ENCODE measurements around the gene RAB31.

The RAB31 gene

DNA sequence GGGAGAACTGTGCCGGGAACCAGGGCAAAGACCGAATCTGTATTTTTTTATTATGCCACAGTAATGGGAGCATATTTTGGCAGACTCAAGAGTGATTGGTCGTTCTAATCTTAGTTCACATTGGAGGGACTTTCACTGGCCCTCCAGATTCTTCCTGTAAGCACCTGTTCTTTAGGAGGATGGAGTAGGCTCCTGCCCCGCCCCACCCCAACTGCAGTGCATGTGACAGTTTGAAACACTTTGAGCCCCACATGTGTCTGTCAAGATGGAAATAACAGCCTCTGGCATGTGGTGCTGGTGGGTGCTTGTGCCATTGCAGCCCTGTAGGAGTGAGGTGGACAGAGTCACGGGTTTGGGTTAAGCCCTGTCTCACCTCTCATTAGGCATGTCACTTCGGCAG lies 134.3 kb downstream of the RAB31 start:
- Histone ChIP-seq H3K9me3 (no peaks in the 10 kb centered on the region), H3K36me3 (no peaks in the 10 kb centered on the region), H3K9ac (no peak overlapping the region), H3K4me3 (no peak overlapping the region), H3K27me3 (peaks cover 6% of the 10 kb centered on the region; the same call in 1 of the 2 replicates), H4K20me1 (no peaks in the 10 kb centered on the region), H3K4me1 (peaks cover 7% of the 10 kb centered on the region), H3K4me2 (no peak overlapping the region), H3K27ac (no peak overlapping the region)
- TF ChIP-seq Cebpa-rat (IDR thresholded peaks at IDR 0.05) = no peak

DNA sequence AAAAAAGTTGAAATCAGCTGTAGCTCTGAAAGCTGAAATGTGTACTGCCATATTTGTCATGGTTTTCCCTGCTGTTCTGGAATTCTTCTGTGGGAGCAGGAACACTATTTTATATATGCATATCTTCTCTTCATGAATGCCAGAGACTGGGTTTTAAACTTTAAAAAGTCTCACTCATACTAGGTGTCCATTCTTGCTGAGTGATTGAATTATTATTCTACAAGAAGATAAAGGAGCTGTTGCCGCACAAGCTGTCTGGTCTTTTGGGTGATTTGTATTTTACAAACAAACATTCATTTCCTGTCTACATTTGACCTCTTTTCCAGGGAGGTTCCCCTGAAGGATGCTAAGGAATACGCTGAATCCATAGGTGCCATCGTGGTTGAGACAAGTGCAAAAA lies 137.2 kb downstream of the RAB31 start:
- Histone ChIP-seq H3K9ac (no peak overlapping the region), H3K4me3 (no peak overlapping the region), H3K9me3 (no peaks in the 10 kb centered on the region), H3K36me3 (no peaks in the 10 kb centered on the region), H3K27me3 (peaks cover 28% of the 10 kb centered on the region; the same call in 1 of the 2 replicates), H4K20me1 (peaks cover 11% of the 10 kb centered on the region; the same call in 1 of the 2 replicates), H3K27ac (no peak overlapping the region), H3K4me2 (no peak overlapping the region), H3K4me1 (peaks cover 20% of the 10 kb centered on the region)
- TF ChIP-seq Cebpa-rat (IDR thresholded peaks at IDR 0.05) = no peak

DNA sequence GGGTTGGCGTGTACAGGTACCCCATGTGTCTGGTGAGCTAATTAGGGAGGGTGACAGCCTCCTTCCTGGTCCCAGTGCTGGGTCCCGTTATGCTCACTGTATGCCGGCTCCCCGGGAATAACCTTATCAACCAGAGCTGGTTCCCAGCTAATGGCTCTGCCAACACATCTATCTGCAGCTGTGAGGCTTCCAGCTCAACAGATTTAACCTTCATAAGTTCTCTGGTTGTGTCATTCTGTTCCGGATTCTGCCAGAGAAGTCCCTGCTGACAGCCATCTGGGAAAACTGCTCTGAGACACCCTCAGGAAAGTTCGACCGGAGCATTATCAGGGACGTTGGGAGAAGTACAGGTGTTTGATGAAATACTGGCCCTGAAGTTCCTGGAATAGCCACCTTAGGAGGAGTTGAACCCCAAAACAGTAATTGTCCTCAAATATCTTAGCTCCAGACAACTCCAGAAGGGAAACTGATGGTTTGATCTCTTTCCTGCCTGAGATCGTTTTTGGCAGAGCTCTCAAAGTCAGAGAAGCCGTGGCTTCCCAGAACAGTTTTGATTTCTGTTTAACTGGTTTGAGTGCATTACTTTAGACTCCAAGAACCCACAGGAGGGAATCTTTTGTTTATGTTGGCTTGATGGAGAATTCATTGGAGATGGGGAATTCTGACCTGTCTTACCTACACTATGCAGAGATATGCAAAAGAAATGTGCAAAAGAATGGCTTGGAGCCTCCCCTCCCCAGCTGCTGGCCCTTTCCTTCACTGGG lies 138.2 kb downstream of the RAB31 start:
- Histone ChIP-seq H4K20me1 (peaks cover 15% of the 10 kb centered on the region; the same call in 1 of the 2 replicates), H3K9ac (no peak overlapping the region), H3K4me1 (peaks cover 20% of the 10 kb centered on the region), H3K4me2 (no peak overlapping the region), H3K27ac (no peak overlapping the region), H3K27me3 (peaks cover 35% of the 10 kb centered on the region; the same call in 1 of the 2 replicates), H3K9me3 (no peaks in the 10 kb centered on the region), H3K4me3 (no peak overlapping the region), H3K36me3 (no peaks in the 10 kb centered on the region)
- TF ChIP-seq Cebpa-rat (IDR thresholded peaks at IDR 0.05) = no peak

DNA sequence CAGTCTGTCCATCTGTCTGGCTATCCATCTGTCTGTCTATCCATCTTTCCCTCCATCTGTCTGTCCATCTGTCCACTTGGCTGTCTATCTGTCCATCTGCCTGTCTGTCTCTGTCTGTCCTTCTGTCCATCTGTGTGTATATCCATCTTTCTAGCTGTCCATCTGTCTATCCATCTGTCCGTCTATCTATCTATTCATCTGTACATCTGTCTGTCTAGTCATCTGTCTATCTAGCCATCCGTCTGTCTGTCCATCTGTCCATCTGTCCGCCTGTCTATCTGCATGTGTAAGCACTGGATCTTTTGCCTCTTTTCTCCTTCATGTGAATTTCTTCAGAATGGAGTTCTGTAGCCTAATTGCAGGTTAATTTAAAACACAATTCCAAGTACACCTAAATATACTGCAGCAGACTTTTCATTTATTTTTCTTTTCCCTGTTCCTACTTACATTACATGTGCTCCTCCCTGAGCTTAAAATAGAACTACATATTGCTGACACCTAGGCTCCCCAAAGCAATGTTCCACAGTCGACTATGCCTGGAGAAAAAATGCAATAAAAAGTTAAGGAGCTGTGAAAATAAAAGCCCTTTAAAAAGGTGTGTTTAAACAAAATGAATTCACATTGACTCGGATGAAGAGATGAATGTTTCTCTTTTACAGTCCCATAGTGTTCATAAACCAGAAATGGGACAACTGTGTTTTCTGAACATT lies 140.2 kb downstream of the RAB31 start:
- H3K9ac ChIP-seq = no peak overlapping the region
- H3K36me3 ChIP-seq = no peaks in the 10 kb centered on the region
- H3K27ac ChIP-seq = no peak overlapping the region
- peaks cover 15% of the 10 kb centered on the region; the same call in 1 of the 2 replicates for H4K20me1 ChIP-seq
- H3K9me3 ChIP-seq = no peaks in the 10 kb centered on the region
- peaks cover 13% of the 10 kb centered on the region for H3K4me1 ChIP-seq
- TF ChIP-seq Cebpa-rat (IDR thresholded peaks at IDR 0.05) = no peak
- no peak overlapping the region for H3K4me2 ChIP-seq
- no peak overlapping the region for H3K4me3 ChIP-seq
- peaks cover 35% of the 10 kb centered on the region; the same call in 1 of the 2 replicates for H3K27me3 ChIP-seq

DNA sequence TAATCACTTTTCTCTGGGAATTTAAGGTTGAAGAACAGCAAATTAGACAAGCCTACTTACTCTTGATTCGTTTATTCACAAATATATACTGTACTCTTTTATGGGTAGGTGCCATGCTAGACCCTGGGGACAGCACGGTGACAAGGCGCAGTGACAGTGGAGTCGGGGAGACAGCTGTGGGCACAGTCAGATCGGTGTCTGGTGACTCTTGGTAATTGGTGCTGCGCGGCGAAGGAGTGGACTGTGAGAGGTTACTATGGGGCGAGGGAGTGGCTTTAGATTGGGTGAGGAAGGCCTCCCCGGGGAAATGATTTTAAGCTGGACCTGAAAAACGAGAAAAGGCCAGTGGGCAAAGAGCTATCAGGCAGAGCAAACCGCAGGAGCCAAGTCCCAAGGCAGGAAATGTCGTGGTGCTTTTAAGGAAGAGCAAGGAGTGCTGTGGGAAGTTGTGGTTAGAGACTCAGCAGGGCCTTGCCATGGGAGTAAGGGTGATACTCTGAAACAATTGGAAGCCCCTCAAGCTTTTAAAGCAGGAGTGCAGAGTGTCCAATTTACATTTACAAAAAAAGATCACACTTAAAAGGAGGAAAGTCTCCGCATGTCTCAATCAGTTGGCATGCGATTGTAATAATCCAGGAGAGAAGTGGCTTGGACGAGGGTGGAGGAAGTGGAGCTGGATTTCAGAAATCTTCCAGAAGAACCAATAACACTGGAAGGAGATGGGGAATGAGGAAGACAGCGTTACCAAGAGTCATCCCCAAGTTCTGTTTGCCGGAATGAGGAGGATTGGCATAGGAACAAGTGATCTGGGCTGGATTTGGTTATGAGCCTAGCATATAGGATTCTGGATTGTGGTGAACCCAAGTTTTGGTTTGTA lies 141.5 kb downstream of the RAB31 start:
- TF ChIP-seq Cebpa-rat (IDR thresholded peaks at IDR 0.05) = no peak
- peaks cover 35% of the 10 kb centered on the region; the same call in 1 of the 2 replicates for H3K27me3 ChIP-seq
- peak overlapping the region; percentile 68 for H3K4me2 ChIP-seq
- H3K9ac ChIP-seq = no peak overlapping the region
- H3K9me3 ChIP-seq = no peaks in the 10 kb centered on the region
- no peak overlapping the region for H3K27ac ChIP-seq
- H3K36me3 ChIP-seq = no peaks in the 10 kb centered on the region
- H3K4me1 ChIP-seq = peaks cover 13% of the 10 kb centered on the region
- no peak overlapping the region for H3K4me3 ChIP-seq
- H4K20me1 ChIP-seq = peaks cover 15% of the 10 kb centered on the region; the same call in 1 of the 2 replicates

DNA sequence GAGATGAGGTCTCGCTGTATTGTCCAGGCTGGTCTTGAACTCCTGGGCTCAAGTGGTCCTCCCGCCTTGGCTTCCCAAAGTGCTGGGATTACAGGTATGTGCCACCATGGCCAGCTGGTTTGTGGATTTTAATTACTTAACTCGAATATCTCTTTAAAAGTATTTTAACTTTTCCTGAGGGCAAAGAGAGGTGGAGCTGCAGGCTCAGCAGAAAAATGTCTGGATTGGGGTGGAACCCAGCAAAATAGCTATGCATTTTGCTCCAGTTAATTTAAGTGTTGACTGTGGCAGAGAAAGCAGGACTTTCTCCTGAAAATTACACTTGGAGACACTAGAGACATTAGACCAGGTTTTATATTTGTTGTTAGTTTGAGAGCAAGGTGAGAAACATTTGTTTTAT lies 142.2 kb downstream of the RAB31 start:
- Histone ChIP-seq H3K27me3 (peaks cover 35% of the 10 kb centered on the region; the same call in 1 of the 2 replicates), H3K4me2 (peak overlapping the region; percentile 68), H3K4me1 (peaks cover 13% of the 10 kb centered on the region), H3K9ac (no peak overlapping the region), H4K20me1 (peaks cover 15% of the 10 kb centered on the region; the same call in 1 of the 2 replicates), H3K27ac (no peak overlapping the region), H3K4me3 (no peak overlapping the region), H3K36me3 (no peaks in the 10 kb centered on the region), H3K9me3 (no peaks in the 10 kb centered on the region)
- TF ChIP-seq Cebpa-rat (IDR thresholded peaks at IDR 0.05) = no peak

DNA sequence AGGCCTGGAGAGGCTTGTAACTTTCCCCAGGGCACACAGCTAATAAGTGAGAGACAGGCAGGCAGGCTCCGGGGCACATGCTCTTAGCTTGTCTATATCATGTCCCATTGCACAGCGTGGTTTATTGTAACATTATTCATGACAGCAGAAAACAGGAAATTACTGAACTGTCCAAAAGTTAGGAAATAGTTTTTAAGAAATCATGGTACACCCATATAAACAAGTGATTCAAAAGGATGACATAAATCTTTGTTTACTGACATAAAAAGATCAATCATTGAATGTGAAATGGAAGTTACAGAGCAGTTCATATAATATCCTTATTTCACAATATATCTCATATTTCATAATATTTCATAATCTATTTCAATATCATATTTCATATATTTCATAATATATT lies 143.4 kb downstream of the RAB31 start:
- H3K27me3 ChIP-seq = peaks cover 35% of the 10 kb centered on the region; the same call in 1 of the 2 replicates
- H3K9me3 ChIP-seq = no peaks in the 10 kb centered on the region
- no peak overlapping the region for H3K27ac ChIP-seq
- peaks cover 15% of the 10 kb centered on the region; the same call in 1 of the 2 replicates for H4K20me1 ChIP-seq
- H3K4me1 ChIP-seq = peaks cover 13% of the 10 kb centered on the region
- H3K4me2 ChIP-seq = no peak overlapping the region
- H3K36me3 ChIP-seq = no peaks in the 10 kb centered on the region
- H3K4me3 ChIP-seq = no peak overlapping the region
- no peak for TF ChIP-seq Cebpa-rat (IDR thresholded peaks at IDR 0.05)
- no peak overlapping the region for H3K9ac ChIP-seq

DNA sequence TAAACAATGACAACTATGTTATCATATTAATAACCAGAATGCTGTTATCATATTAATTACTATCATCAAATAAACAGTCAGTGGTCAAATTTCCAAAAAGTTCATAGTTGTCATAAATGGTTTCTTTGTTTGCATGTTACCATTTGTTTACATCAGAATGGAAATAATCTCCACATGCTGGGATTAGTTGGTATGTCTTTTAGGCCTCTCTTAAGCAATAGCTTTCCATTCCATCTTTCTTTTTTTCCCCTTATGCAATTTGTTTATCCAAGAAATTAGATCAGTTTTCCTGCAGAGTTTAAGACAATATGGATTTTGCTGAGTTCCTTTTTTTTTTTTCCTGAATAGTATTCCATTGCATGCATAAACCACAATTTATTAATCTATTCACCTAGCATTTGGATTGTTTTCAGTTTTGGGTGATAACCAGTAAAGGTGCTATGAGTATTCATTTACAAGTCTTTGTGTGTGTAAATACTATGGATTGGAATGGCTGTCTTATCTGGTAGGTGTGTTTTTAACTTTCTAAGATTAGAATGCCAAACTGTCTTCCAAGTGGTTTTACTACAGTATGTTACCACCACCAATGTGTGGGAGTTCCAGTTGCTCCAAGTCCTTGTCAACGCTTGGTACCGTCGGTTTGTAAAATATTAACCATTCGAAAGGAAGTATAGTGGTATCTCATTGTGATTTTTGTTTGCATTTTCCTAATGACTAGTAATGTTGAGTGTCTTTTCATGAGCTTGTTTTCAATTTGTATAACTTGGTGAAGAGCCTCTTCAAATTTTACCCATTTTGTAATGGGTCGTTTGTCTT lies 144.4 kb downstream of the RAB31 start:
- no peak overlapping the region for H3K27ac ChIP-seq
- no peaks in the 10 kb centered on the region for H3K9me3 ChIP-seq
- H3K9ac ChIP-seq = no peak overlapping the region
- peaks cover 30% of the 10 kb centered on the region; the same call in 1 of the 2 replicates for H3K27me3 ChIP-seq
- no peak overlapping the region for H3K4me3 ChIP-seq
- H4K20me1 ChIP-seq = peaks cover 15% of the 10 kb centered on the region; the same call in 1 of the 2 replicates
- no peak overlapping the region for H3K4me2 ChIP-seq
- peaks cover 13% of the 10 kb centered on the region for H3K4me1 ChIP-seq
- H3K36me3 ChIP-seq = no peaks in the 10 kb centered on the region
- TF ChIP-seq Cebpa-rat (IDR thresholded peaks at IDR 0.05) = no peak
